ENCODE measurements around the gene CFAP97D1. TPM values are rescaled to one million over a fixed set of nuclear protein-coding genes. Genes with fewer than 3 reads are reported as not detected.

The CFAP97D1 gene
- total RNA-seq, 2 donors from 2014 or later, result not detected

- no peaks in the 10 kb centered on the region for H3K9me3 ChIP-seq
- H3K27ac ChIP-seq, result no peak overlapping the region
- TF ChIP-seq CTCF (IDR thresholded peaks at IDR 0.05), result no peak
- no peak for DNase-seq (ENCODE audit: low spot score)
- H3K4me1 ChIP-seq, result peaks cover 0 to 7% of the 10 kb centered on the region in 2 donors
- no peaks in the 10 kb centered on the region for H3K36me3 ChIP-seq
- no peak overlapping the region for H3K4me3 ChIP-seq
- no peaks in the 10 kb centered on the region for H3K27me3 ChIP-seq
Observed at GRCh38 chr17:43740541-43740940, 39.7 kb upstream of the CFAP97D1 start.

- TF ChIP-seq CTCF (IDR thresholded peaks at IDR 0.05), result no peak
- no peak for DNase-seq (ENCODE audit: low spot score)
- H3K4me3 ChIP-seq, result no peak overlapping the region
- H3K36me3 ChIP-seq, result no peaks in the 10 kb centered on the region
- no peaks in the 10 kb centered on the region for H3K9me3 ChIP-seq
- peaks cover 0 to 16% of the 10 kb centered on the region in 2 donors for H3K4me1 ChIP-seq
- H3K27ac ChIP-seq, result no peak overlapping the region
- H3K27me3 ChIP-seq, result no peaks in the 10 kb centered on the region
Observed at GRCh38 chr17:43741636-43742035, 38.6 kb upstream of the CFAP97D1 start.

- DNase-seq (ENCODE audit: low spot score), result no peak
- Histone ChIP-seq H3K27ac (no peak overlapping the region), H3K4me3 (no peak overlapping the region), H3K9me3 (no peaks in the 10 kb centered on the region), H3K4me1 (peaks cover 0 to 16% of the 10 kb centered on the region in 2 donors), H3K27me3 (no peaks in the 10 kb centered on the region), H3K36me3 (no peaks in the 10 kb centered on the region)
- no peak for TF ChIP-seq CTCF (IDR thresholded peaks at IDR 0.05)
Observed at GRCh38 chr17:43745541-43745940, 34.7 kb upstream of the CFAP97D1 start.

GRCh38 chr17:43750153-43750552, 30.1 kb upstream of the CFAP97D1 start:
- peaks cover 0 to 19% of the 10 kb centered on the region in 2 donors for H3K4me1 ChIP-seq
- no peak overlapping the region for H3K27ac ChIP-seq
- no peak for DNase-seq (ENCODE audit: low spot score)
- no peaks in the 10 kb centered on the region for H3K9me3 ChIP-seq
- no peak for TF ChIP-seq CTCF (IDR thresholded peaks at IDR 0.05)
- no peaks in the 10 kb centered on the region for H3K27me3 ChIP-seq
- no peak overlapping the region for H3K4me3 ChIP-seq
- H3K36me3 ChIP-seq, result no peaks in the 10 kb centered on the region

- no peak for TF ChIP-seq CTCF (IDR thresholded peaks at IDR 0.05)
- no peaks in the 10 kb centered on the region for H3K36me3 ChIP-seq
- no peak overlapping the region for H3K27ac ChIP-seq
- H3K4me1 ChIP-seq, result peaks cover 0 to 14% of the 10 kb centered on the region in 2 donors
- DNase-seq (ENCODE audit: low spot score), result no peak
- H3K9me3 ChIP-seq, result no peaks in the 10 kb centered on the region
- H3K4me3 ChIP-seq, result no peak overlapping the region
- no peaks in the 10 kb centered on the region for H3K27me3 ChIP-seq
Observed at GRCh38 chr17:43753493-43754129, 26.6 kb upstream of the CFAP97D1 start.

- Histone ChIP-seq H3K4me3 (peak overlapping the region in 1 of 2 donors; percentile 36), H3K9me3 (no peaks in the 10 kb centered on the region), H3K27me3 (no peaks in the 10 kb centered on the region), H3K4me1 (peaks cover 0 to 14% of the 10 kb centered on the region in 2 donors), H3K27ac (no peak overlapping the region), H3K36me3 (no peaks in the 10 kb centered on the region)
- TF ChIP-seq CTCF (IDR thresholded peaks at IDR 0.05), result no peak
- DNase-seq (ENCODE audit: low spot score), result no peak
Observed at GRCh38 chr17:43754947-43755346, 25.3 kb upstream of the CFAP97D1 start.
